T-helper 1 cell treated with Interleukin-12 subunit alpha and Interleukin-12 subunit beta and Interleukin-4 antibody, amounts not matched to agents 30 μg/mL and 1 μg/mL, for 36 hours (primary cell): ENCODE measurements around the gene MACO1.
"Not testable (repeated sequence)": the region's sequence is repeated elsewhere in the genome, so short reads cannot be mapped to it uniquely, and the experiment has no call there.

Source experiments
- H3K27ac Mint-ChIP-seq: one replicate; pipeline ENCODE4 v1.8.0; 2021; ENCODE audit warnings: mild to moderate bottlenecking, mixed read lengths
- H3K27me3 Mint-ChIP-seq: one replicate; pipeline ENCODE4 v1.8.0; 2021; ENCODE audit warnings: low read depth, mixed read lengths
- H3K36me3 Mint-ChIP-seq: one replicate; pipeline ENCODE4 v1.8.0; 2021; ENCODE audit warnings: low read depth, mixed read lengths
- H3K4me1 Mint-ChIP-seq: one replicate; pipeline ENCODE4 v1.8.0; 2021; ENCODE audit warnings: low read depth, mixed read lengths
- H3K4me3 Mint-ChIP-seq: one replicate; pipeline ENCODE4 v1.8.0; 2021; ENCODE audit warnings: mild to moderate bottlenecking, moderate library complexity, mixed read lengths
- H3K9me3 Mint-ChIP-seq: one replicate; pipeline ENCODE4 v1.8.0; 2021; ENCODE audit warnings: mixed read lengths

MACO1 gene

DNA sequence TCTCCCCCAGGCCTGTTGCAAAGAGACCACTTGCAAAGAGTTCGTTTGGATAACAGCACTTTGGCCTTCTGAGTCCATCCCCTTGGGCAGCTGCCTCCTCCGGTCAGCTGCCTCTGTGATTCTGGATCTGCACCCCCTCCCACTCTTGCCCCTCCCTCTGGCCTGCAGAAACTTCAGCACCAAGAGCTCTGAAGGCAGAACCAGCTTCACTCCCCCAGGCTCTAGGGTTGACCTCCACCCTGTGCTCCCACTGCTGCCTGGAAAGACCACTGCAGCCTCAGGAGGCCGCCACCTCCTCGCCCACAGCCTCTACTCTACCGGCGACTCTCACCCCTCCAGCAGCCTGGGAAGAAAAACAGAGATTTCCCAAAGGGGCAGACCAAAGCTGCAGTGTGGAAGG is 16.5 kb upstream of the MACO1 start:
- H3K4me1 Mint-ChIP-seq, H3K4me3 Mint-ChIP-seq, H3K36me3 Mint-ChIP-seq, H3K9me3 Mint-ChIP-seq, H3K27me3 Mint-ChIP-seq, H3K27ac Mint-ChIP-seq: not testable (repeated sequence)

DNA sequence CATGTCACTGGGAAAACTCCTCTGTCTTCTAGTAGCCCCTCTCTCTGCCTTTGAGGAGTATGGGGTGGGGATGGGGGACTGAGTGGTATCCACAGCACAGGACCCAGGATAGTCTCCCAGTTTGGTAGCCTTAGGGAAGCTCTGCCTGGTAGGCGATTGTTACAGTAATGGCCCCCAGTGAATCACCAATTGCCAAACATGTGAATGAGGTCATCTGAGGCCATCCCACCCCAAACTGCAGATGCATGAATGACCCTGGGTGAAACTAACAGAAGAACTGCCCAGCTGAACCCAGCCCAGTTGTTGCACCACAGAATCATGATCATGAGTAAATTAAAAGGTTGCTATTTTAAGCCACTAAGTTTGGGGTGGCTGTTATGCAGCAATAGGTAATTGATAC is 16.1 kb upstream of the MACO1 start:
- not testable (repeated sequence) for H3K27ac Mint-ChIP-seq, H3K4me3 Mint-ChIP-seq, H3K27me3 Mint-ChIP-seq

DNA sequence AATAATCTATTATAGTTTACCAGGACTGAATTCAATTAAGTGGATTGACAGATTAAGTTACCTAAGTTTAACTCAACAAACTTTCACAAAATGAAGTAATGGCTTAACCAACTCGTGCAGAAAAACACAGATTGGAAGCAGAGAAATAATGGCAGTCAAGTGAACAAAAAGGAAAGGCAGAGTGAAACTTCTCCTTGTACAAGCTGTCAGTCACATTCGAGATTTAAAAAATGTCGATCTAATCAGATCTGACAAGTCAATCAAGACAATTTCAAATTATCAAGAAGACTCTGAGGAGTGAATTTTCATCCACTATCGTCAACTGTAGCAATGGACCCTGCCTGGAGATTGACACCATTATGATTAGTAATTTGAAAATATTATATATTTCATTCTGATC is 13.4 kb upstream of the MACO1 start:
- H3K4me3 Mint-ChIP-seq, H3K9me3 Mint-ChIP-seq, H3K27me3 Mint-ChIP-seq, H3K27ac Mint-ChIP-seq, H3K36me3 Mint-ChIP-seq, H3K4me1 Mint-ChIP-seq: not testable (repeated sequence)

More for the DNA sequence above, 16.1 kb upstream of the MACO1 start:
- H3K9me3 Mint-ChIP-seq, H3K4me1 Mint-ChIP-seq, H3K36me3 Mint-ChIP-seq: not testable (repeated sequence)

DNA sequence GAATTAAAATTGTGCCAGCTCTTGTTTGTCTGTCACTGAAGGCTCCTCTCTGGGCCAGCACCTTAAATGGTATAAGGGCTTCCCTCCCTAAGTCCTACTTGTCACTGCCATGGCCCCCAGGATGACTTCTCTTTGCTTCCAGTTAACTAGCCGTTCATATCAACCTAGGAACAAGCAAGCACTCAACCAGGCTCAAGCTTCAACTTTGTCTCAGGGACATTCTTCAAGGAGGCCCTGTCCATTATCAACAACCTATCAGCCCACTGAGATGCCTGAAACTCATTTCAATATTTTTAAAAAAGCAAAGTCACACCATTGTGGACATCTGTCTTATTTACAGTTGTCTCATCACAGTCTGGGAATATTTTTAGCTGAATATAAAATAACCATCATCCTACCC is 11.4 kb upstream of the MACO1 start:
- not testable (repeated sequence) for H3K9me3 Mint-ChIP-seq, H3K4me1 Mint-ChIP-seq, H3K4me3 Mint-ChIP-seq, H3K27me3 Mint-ChIP-seq, H3K27ac Mint-ChIP-seq, H3K36me3 Mint-ChIP-seq

DNA sequence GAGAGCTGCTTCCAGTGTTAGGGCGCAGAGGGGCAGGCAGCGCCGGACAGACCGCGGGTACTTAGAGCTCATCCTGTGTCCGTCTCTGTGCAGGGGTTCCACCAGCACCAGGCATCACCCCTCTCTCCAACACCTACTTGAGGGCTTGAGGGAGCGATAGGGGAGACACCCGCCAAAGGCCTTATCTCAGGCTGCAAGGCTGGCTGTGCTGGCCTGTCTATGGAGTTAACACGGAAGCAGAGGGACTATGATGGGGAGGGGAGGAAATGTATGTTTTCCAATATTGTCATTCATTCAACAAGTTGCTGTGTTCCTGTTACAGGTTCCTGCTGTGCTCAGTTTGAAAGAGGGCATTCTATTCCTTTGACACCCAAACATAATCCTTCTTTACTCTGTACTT is 10.0 kb upstream of the MACO1 start, which contains the start of gene RHCE:
Gene RHCE, minus strand, starts transcription at position 111 of the 400 bp plus-strand sequence. Its CDS starts 39 bp downstream, at position 72.
- H3K27me3 Mint-ChIP-seq, H3K4me1 Mint-ChIP-seq, H3K36me3 Mint-ChIP-seq, H3K9me3 Mint-ChIP-seq, H3K4me3 Mint-ChIP-seq, H3K27ac Mint-ChIP-seq: not testable (repeated sequence)

DNA sequence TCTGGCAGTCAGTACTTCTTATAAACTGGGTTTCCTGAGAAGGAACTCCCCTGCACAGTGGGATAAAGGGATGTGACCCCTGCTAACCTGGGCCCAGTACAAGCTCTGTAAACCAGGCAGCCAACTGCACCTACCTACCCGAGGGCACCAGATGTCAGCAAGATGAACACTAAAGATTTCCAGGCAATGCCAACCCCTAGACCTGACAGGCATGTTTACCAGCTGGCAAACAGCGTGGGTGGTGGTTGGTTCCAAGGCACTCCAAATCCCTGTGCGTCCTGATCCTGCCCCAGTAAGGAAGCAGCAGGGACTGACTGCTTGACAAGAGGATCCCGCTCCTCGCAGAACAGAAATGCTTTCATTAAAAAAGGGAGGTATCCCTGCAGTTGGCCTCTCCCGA is 7.5 kb upstream of the MACO1 start:
- H3K9me3 Mint-ChIP-seq, H3K36me3 Mint-ChIP-seq, H3K4me3 Mint-ChIP-seq, H3K4me1 Mint-ChIP-seq, H3K27ac Mint-ChIP-seq, H3K27me3 Mint-ChIP-seq: not testable (repeated sequence)

- Mint-ChIP-seq H3K36me3 (peaks cover 4% of the 10 kb centered on the region), H3K9me3 (no peaks in the 10 kb centered on the region), H3K27me3 (peaks cover 9% of the 10 kb centered on the region), H3K27ac (no peak overlapping the region), H3K4me1 (peaks cover 4% of the 10 kb centered on the region), H3K4me3 (no peak overlapping the region)
Observed at GRCh38 chr1:25425098-25426085, 5.3 kb upstream of the MACO1 start.

- Mint-ChIP-seq H3K27ac (no peak overlapping the region), H3K9me3 (no peaks in the 10 kb centered on the region), H3K36me3 (peaks cover 5% of the 10 kb centered on the region), H3K4me3 (no peak overlapping the region), H3K27me3 (peaks cover 9% of the 10 kb centered on the region), H3K4me1 (peaks cover 16% of the 10 kb centered on the region)
Observed at GRCh38 chr1:25427696-25428095, 3.0 kb upstream of the MACO1 start.

GRCh38 chr1:25428475-25429166 is 2.1 kb upstream of the MACO1 start:
- Mint-ChIP-seq H3K4me3 (peak overlapping the region; percentile 66), H3K27me3 (peaks cover 4% of the 10 kb centered on the region), H3K36me3 (peaks cover 5% of the 10 kb centered on the region), H3K4me1 (peaks cover 22% of the 10 kb centered on the region), H3K27ac (peak overlapping the region; percentile 43), H3K9me3 (no peaks in the 10 kb centered on the region)

GRCh38 chr1:25430967-25431881 is 527 bp downstream of the MACO1 start:
- Mint-ChIP-seq H3K36me3 (peaks cover 5% of the 10 kb centered on the region), H3K4me1 (peaks cover 45% of the 10 kb centered on the region), H3K9me3 (no peaks in the 10 kb centered on the region), H3K27me3 (peaks cover 4% of the 10 kb centered on the region), H3K27ac (peak overlapping the region; percentile 38), H3K4me3 (peak overlapping the region; percentile 94)

- H3K36me3 Mint-ChIP-seq = peaks cover 5% of the 10 kb centered on the region
- H3K27me3 Mint-ChIP-seq = peaks cover 4% of the 10 kb centered on the region
Observed at GRCh38 chr1:25431955-25432719, 1.4 kb downstream of the MACO1 start.

DNA sequence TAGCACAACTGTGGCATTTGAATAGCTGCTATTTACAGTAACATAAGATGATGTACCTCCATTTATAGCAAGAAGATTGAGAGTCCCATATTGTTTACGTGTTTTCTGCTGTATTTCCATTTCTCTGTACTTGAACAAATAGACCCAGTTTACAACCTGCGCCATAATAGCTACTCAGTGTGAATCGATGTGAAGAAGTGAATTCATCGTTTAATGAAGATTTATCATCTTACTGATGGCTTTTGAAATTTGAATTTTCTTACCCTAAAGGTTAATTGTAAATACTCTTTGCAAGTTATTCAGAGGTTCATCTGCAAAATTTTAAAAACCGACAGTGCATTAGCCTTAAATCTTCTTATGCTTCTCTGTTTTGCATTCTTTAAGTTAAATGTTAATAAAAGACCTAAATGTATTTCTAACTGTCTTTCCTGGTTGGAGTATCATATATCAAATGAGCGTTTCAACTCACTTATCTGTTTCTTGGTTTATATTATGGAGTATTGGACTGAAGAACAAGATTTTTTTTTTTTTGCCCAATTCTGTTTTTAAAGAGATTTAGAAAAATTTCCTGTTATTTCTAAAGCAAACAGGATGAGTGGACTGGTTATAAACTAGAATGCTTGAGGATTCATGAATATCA is 2.2 kb downstream of the MACO1 start:
- Mint-ChIP-seq H3K27ac (no peak overlapping the region), H3K9me3 (no peaks in the 10 kb centered on the region), H3K36me3 (peaks cover 5% of the 10 kb centered on the region), H3K4me3 (peak overlapping the region; percentile 85), H3K27me3 (peaks cover 4% of the 10 kb centered on the region), H3K4me1 (peaks cover 51% of the 10 kb centered on the region)

More at GRCh38 chr1:25431955-25432719, 1.4 kb downstream of the MACO1 start:
- Mint-ChIP-seq H3K4me3 (peak overlapping the region; percentile 85), H3K4me1 (peaks cover 51% of the 10 kb centered on the region), H3K9me3 (no peaks in the 10 kb centered on the region), H3K27ac (peak overlapping the region; percentile 38)

DNA sequence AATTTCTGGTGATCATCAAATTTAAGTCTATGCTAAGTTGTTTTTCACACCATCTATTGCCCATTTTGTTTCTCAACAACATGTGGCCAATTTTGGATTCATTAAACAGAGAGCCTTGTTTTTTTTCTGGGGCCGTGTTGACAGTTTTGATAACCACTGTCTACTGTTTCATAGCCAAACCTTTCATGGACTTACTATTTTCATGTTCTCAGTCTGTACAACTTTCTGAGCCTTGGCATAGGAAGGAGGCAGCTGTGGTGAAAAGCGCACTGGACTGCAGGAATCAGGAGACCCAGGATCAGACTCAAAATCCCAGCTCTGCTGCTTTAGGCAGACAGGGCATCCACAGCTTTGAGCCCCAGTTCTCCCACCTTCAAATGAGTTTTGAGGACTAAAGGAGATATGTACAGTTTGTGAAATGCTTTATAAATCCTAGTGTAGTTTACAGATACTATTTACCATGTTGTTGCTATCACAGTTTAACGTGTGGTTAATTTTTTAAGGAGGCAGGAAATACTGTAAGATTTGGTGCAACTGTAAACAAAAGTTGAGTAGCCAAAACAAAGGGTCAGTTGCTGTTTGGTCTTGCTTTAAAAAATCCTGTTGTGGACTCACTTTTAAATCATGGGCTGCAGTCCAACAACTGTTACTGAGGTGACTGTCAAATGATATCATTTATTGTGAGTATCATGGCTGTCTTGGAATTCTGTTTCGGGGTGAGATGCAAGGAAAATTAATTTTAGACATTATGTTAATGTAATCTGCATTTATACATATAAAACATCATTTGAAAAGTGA is 2.9 kb downstream of the MACO1 start:
- no peak overlapping the region for H3K4me3 Mint-ChIP-seq
- H3K4me1 Mint-ChIP-seq = peaks cover 49% of the 10 kb centered on the region
- H3K27ac Mint-ChIP-seq = no peak overlapping the region
- H3K9me3 Mint-ChIP-seq = no peaks in the 10 kb centered on the region
- H3K27me3 Mint-ChIP-seq = peaks cover 2% of the 10 kb centered on the region
- peaks cover 5% of the 10 kb centered on the region for H3K36me3 Mint-ChIP-seq
